Right renal pelvis (tissue), 4 donors: ENCODE results near the gene SNX33. TPM values are rescaled to one million over a fixed set of nuclear protein-coding genes. Genes with fewer than 3 reads are reported as not detected.

Experiments
- DNase-seq, 4 donors: peaks; one replicate each; pipeline ENCODE4 v3.0.0-alpha.2; 2013; ENCODE audit warnings: low read depth in 4 of 4, low spot score in 3 of 4, missing footprints in 1 of 4
- polyA plus RNA-seq, 4 donors: library from polyadenylated mRNA; unstranded; fragments of 120-200 nt; gene quantifications; one replicate each; pipeline ENCODE4 v1.2.1, GENCODE V29; 2013; ENCODE audit not compliant: insufficient read length in 4 of 4

SNX33 gene
- polyA plus RNA-seq, 4 donors, result 19.3 to 22.3 (median 20.7) TPM

DNA sequence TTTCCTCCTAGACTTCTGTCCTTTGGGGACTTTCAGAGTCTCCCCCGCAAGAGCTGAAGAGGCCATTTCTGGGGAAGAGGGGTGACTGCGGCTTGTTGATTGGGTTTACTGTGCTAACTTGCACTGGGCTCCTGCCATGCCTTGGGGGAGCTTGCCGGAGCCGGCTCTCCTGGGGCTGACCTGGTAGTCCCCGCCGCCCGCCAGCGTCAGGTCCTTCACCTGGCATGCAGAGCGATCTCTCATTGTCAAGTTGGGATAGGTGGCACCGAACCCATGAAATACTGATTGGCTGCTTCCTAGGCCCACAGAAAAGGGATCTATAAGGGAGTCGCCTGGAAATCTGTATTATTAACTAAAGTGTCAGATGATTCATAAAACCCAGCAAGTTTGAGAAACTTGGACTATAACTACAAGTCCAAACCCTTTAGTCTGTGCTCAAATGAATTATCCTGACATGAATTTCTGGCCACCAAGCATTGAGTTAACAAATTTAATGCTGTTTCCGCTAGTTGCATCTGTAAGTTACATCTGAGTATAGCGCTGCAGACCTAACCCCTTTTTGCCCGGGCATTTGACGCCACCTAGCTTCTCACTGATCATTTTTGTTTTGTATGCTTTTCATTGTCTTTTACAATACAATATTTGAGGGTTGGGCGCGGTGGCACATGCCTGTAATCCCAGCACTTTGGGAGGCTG is 7.1 kb upstream of the SNX33 start:
- DNase-seq, result no peak

DNA sequence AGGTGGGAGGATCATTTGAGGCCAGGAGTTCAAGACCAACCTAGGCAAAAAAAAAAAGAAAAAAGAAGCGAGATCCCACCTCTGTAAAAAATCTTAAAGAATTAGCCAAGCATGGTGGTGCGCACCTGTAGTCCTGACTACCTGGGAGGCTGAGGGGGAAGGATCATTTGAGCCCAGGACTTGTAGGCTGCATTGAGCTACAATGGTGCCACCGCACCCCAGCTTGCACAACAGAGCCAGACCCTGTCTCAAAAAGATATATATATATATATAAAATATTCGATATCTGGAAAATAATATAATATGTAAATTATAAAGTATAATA is 6.6 kb upstream of the SNX33 start:
- no peak for DNase-seq

- DNase-seq, result no peak
Measured at GRCh38 chr15:75641603-75642002, 6.1 kb upstream of the SNX33 start.

DNA sequence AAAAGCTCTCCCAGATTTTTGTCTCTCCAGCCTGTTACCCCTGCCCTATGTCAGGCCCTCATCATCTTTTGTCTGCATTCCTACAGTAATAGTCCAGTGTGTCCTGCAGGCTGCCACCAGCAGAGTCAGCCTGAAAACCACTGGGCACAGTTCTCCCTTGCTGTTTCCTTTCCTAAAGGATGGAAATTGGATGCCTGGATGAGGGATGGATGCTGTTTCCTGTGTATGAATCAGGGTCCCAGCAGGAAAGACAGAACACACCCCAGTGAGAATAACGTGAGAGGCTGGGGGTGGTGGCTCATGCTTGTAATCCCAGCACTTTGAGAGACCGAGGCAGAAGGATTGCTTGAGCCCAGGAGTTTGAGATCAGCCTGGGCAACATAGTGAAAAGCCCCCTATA is 3.3 kb upstream of the SNX33 start:
- DNase-seq, result no peak

- DNase-seq, result no peak
Measured at GRCh38 chr15:75646112-75646943, 1.4 kb upstream of the SNX33 start.

DNA sequence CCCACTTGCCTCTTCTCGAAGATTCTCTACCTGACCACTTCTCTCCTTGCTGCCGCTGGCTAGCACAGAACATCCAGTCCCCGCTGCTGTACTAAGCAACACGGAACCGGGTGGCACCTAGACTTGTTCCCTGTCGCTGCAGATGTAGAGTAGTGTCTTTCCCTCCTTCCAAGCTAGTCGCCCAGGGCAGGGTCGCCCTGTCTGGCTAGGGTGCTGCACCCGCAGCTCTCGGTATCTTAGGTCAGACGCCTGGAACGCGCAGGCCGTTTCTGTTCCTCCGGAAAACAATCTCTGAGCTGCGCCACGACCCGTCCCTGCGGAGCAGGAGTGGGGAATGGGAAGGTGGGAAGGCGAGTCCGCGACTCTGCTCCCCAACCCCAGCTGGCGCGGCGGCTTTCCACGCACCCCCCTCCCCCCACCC is 758 bp upstream of the SNX33 start:
- DNase-seq, result peak in 1 of 4 donors; percentile 21

- no peak for DNase-seq
Measured at GRCh38 chr15:75648156-75649000, 666 bp downstream of the SNX33 start.

GRCh38 chr15:75649045-75649761 is 1.5 kb downstream of the SNX33 start:
- no peak for DNase-seq

DNA sequence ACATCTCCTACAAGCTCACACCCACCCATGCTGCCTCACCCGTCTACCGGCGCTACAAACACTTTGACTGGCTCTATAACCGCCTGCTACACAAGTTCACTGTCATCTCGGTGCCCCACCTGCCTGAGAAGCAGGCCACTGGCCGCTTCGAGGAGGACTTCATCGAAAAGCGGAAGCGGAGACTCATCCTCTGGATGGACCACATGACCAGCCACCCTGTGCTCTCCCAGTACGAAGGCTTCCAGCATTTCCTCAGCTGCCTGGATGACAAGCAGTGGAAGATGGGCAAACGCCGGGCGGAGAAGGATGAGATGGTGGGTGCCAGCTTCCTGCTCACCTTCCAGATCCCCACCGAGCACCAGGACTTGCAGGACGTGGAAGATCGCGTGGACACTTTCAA is 2.1 kb downstream of the SNX33 start:
- no peak for DNase-seq

DNA sequence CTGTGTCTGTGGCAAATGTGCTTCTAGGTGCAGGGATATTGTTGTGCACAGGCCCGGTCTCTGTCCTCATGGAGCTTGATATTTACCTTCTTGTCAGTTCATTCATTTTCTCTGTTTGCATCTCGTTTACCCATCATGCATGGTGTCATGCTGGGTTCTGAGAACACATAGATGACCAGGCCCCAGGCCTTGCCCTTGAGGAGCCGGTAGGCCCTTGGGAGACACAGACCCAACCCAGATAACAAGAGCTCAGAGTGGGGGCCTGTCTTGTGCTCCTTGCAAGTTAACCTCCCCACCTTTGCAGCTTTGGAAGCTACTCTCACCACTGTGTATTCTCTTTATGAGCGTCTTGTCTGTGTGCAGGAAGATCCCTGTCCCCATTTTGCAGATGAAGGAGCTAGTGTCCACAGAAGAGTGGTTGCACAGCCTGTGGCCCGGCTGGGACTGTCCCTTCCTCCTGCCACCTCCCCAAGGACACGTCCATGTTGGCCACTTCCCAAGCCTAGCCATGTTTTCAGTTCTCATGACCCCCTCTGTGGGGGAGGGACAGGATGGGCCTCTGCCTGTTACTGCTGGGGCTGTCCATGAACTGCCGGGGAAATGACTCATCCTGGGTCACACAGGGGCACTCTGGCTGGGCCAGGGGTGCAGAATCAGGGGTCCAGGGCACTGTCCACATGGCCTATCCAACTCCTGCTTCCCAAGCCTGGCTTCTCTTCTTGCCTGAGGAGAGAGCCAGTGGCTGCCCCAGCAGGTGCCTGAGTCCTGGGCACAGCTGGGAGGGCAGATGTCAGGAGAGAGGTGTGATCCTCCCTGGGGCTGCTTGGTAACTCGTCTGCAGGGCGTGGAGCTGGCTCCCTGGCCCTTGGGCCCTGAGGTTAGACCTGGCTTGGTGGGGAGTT is 3.4 kb downstream of the SNX33 start:
- no peak for DNase-seq

- no peak for DNase-seq
Measured at GRCh38 chr15:75651810-75652543, 4.3 kb downstream of the SNX33 start.

GRCh38 chr15:75653347-75653913 is 5.7 kb downstream of the SNX33 start:
- no peak for DNase-seq

- no peak for DNase-seq
Measured at GRCh38 chr15:75654201-75654907, 6.6 kb downstream of the SNX33 start.

DNA sequence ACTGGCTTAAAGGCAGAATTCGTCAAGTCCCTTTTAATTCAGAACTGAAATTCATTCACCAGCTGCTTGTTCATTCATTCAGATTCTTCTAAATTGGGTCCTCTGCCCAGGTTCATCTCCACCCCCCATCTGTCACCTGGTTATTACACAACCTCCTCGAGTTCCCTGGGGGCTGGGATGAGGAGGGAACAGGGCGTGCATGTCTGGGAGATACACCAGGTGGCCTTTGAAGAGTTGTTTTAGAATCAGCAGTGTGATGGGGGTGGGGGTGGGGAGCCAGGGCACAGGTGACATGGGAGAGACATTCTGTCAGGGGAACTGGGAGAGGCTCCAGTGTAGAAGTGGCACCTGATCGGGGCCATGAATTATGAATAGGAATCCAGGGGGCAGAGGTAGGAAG is 8.2 kb downstream of the SNX33 start:
- no peak for DNase-seq

DNA sequence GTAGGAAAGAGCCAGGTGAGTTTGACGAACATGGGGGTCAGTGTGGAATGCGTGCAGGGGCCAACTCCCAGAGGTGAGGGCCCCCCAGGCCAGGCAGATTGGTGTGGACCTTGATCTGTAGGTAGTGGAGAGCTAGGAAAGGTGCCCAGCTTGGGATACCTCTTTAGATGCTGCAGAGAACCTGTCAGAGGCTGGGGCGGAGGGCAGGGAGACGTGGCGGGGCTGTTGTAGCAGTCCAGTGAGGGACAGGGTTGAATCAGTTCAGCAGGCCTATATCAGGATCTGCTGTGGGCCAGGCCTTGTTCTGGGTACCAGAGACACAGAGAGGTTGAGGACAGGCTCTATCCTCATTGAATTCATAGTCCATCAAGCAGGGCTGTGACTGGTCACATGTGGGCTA is 8.6 kb downstream of the SNX33 start:
- no peak for DNase-seq

DNA sequence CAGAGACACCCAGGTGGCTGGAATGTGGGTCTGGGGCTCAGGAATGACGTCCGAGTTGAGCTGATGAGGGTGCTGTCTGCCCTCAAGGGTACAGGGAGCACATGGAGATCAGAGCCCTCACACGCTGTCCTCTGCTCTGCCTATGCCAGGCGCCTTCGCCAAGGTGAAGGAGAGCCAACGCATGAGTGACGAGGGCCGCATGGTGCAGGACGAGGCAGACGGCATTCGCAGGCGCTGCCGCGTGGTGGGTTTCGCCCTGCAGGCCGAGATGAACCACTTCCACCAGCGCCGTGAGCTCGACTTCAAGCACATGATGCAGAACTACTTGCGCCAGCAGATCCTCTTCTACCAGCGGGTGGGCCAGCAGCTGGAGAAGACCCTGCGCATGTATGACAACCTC is 9.1 kb downstream of the SNX33 start:
- no peak for DNase-seq

DNA sequence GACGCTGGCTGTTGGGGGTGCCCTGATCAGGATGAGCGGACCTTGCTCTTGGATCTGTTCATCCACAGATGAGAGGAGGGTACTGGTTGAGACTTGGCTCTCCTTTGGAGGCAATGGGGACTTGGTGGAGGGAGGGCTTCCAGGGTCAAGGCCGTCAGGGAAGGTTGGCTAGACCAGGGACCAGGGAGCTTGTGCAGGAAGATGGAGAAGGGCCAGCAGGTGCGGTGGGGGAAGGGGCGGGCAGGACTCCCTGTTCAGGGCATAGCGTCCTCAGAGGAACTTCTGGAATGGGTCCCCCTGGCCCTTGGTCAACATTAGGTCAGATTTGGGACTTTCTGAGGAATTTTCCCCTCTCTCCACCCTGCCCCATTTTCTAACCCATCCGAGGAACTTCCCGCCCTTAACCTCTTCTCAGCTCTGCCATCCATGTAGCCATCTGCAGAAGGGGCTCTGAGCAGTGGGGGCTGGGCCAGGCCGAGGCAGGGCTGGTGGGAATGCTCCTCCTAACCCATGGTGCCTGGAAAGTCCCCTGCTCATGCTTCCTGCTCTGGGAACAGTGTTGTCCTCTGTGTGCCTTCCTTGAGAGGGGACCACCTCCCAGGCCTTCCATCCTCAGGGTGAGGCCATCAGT is 11.5 kb downstream of the SNX33 start:
- DNase-seq, result no peak
